ENCODE results near the gene MMP11.

DNA sequence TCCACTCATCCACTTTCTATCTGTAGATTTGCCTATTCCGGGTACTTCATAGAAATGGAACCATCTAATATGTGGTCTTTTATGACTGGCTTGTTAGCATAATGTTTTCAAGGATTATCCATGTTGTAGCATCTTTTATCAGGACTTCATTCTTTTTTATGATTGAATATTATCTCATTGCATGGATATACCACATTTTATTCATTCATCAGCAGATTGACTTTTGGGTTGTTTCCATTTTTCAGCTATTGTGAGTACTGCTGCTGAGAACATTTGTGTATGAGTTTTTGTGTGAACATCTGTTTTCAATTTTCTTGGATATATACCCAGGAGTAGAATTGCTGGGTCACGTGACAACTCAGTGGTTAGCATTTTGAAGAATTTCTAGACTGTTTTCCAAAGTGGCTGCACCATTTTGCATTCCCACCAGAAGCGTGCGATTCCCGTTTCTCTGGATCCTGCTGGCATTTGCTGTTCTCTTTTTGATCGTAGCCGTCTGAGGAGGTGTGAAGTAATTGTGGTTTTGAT, 57.3 kb downstream of the MMP11 start:
- TF ChIP-seq POLR2AphosphoS5 (IDR thresholded peaks at IDR 0.05) (no peak), POLR2A (IDR thresholded peaks at IDR 0.05; ENCODE audit: low read depth) (no peak)
- TF ChIP-seq, protein P1, sequence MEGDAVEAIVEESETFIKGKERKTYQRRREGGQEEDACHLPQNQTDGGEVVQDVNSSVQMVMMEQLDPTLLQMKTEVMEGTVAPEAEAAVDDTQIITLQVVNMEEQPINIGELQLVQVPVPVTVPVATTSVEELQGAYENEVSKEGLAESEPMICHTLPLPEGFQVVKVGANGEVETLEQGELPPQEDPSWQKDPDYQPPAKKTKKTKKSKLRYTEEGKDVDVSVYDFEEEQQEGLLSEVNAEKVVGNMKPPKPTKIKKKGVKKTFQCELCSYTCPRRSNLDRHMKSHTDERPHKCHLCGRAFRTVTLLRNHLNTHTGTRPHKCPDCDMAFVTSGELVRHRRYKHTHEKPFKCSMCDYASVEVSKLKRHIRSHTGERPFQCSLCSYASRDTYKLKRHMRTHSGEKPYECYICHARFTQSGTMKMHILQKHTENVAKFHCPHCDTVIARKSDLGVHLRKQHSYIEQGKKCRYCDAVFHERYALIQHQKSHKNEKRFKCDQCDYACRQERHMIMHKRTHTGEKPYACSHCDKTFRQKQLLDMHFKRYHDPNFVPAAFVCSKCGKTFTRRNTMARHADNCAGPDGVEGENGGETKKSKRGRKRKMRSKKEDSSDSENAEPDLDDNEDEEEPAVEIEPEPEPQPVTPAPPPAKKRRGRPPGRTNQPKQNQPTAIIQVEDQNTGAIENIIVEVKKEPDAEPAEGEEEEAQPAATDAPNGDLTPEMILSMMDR (IDR thresholded peaks at IDR 0.05): no peak
